ENCODE data around the gene FBXO15. TPM values are rescaled to one million over a fixed set of nuclear protein-coding genes. Genes with fewer than 3 reads are reported as not detected.

FBXO15 gene
- total and polyA plus RNA-seq, 2 donors (not counting 3 experiments of a cell fraction or from before 2014, with no cell fraction given) = not detected

DNA sequence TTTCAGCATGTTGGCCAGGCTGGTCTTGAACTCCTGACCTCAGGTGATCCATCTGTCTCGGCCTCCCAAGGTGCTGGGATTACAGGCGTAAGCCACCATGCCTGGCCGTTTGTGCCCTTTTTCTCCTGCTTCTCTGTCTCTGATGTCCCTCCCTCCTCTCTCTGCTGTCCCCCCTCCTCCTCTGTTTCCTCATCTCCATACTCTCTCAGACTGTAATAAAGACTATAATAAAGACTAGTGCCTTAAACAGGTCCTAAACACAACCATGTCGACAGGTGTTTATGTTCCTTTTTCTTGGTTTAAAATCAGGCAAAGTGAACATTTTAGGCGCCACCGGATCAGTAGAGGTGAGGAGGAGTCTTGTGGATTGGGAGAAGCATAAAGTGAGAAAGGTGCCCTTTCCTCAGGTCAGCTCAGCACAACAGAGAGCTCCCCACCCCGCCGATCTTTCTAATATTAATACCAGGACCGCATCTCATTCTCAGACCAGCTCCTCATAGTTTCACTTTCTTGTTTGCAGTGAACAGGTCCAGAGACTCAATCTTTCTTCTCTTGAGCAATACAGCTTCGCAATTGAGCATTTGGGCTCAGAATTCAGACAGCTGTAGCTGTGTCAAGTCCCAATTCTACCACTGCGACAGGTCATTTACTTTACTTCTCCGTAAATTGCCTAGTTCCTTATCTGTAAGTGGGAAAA lies 24.4 kb upstream of the FBXO15 start:
- ChIA-PET POLR2A (no interaction called here), CTCF (no interaction called here)
- Histone ChIP-seq H3K9me1 (replicated peaks; ENCODE audit: control insufficient read depth, extremely low read depth, insufficient read depth, low read length) (no peaks in the 10 kb centered on the region), H3K27me3 (ENCODE audit: control insufficient read depth in 2 of 2, insufficient read depth in 2 of 2, low read length in 2 of 2) (no peaks in the 10 kb centered on the region), H3K9ac (replicated peaks; ENCODE audit: extremely low read depth, insufficient read depth, low read length) (no peak overlapping the region), H3K36me3 (ENCODE audit: control insufficient read depth in 2 of 2, extremely low read depth in 1 of 2, insufficient read depth in 2 of 2, low read length in 2 of 2) (no peaks in the 10 kb centered on the region), H2AFZ (ENCODE audit: low read depth, low read length) (no peak overlapping the region), H3K4me3 (replicated peaks in 1 of 3; ENCODE audit: insufficient read depth in 1 of 3, low read depth in 1 of 3, low read length in 3 of 3) (no peak overlapping the region), H3K27ac (ENCODE audit: insufficient read depth, low read depth, low read length) (no peak overlapping the region), H3K4me1 (ENCODE audit: control insufficient read depth, extremely low read depth, insufficient read depth, low read length) (no peaks in the 10 kb centered on the region), H3K79me2 (ENCODE audit: control insufficient read depth, insufficient read depth, low read length) (no peaks in the 10 kb centered on the region), H3K4me2 (ENCODE audit: insufficient read depth, low read length) (no peak overlapping the region), H3K9me3 (replicated peaks; ENCODE audit: control insufficient read depth, insufficient read depth, low read length) (no peaks in the 10 kb centered on the region), H4K20me1 (replicated peaks; ENCODE audit: control insufficient read depth, extremely low read depth, insufficient read depth, low read length) (no peaks in the 10 kb centered on the region)
- TF ChIP-seq MYC (IDR thresholded peaks at IDR 0.05; ENCODE audit: low read depth, low read length) (no peak), GATA2 (IDR thresholded peaks at IDR 0.05; ENCODE audit: insufficient read depth, insufficient read length, low read depth, low read length) (no peak), JUN (IDR thresholded peaks at IDR 0.05; ENCODE audit: borderline replicate concordance, insufficient read depth, insufficient read length, low read depth) (no peak), POLR2A (IDR thresholded peaks at IDR 0.05; ENCODE audit: low read depth, low read length) (no peak), POLR2AphosphoS5 (IDR thresholded peaks at IDR 0.05; ENCODE audit: insufficient read depth, low read depth, low read length) (no peak), FOS (IDR thresholded peaks at IDR 0.05; ENCODE audit: borderline replicate concordance, insufficient read depth, low read length) (no peak), EZH2 (IDR thresholded peaks at IDR 0.05; ENCODE audit: borderline replicate concordance, low read depth, low read length, severe bottlenecking) (no peak)
- TF ChIP-seq, protein P1, sequence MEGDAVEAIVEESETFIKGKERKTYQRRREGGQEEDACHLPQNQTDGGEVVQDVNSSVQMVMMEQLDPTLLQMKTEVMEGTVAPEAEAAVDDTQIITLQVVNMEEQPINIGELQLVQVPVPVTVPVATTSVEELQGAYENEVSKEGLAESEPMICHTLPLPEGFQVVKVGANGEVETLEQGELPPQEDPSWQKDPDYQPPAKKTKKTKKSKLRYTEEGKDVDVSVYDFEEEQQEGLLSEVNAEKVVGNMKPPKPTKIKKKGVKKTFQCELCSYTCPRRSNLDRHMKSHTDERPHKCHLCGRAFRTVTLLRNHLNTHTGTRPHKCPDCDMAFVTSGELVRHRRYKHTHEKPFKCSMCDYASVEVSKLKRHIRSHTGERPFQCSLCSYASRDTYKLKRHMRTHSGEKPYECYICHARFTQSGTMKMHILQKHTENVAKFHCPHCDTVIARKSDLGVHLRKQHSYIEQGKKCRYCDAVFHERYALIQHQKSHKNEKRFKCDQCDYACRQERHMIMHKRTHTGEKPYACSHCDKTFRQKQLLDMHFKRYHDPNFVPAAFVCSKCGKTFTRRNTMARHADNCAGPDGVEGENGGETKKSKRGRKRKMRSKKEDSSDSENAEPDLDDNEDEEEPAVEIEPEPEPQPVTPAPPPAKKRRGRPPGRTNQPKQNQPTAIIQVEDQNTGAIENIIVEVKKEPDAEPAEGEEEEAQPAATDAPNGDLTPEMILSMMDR (IDR thresholded peaks at IDR 0.05; ENCODE audit: extremely low read depth in 1 of 2, insufficient read depth in 1 of 2, low read depth in 1 of 2, low read length in 2 of 2) = no peak
- TF ChIP-seq, protein P2, sequence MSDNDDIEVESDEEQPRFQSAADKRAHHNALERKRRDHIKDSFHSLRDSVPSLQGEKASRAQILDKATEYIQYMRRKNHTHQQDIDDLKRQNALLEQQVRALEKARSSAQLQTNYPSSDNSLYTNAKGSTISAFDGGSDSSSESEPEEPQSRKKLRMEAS (IDR thresholded peaks at IDR 0.05; ENCODE audit: insufficient read depth, insufficient read length) = no peak
- DNase-seq (ENCODE audit: low read depth, low spot score) = no peak
- no TSS peak for BruUV-seq (replicated peaks)
- intact Hi-C loops (cut with micrococcal nuclease) = no loop called here
- dilution Hi-C loops (cut with MboI; ENCODE audit: extremely low pct_ligation_motif_present, low sequenced_read_pairs) = no loop called here
- no peak for FAIRE-seq
